K562 (cell line): ENCODE data around the gene RGR. TPM values are rescaled to one million over a fixed set of nuclear protein-coding genes. Genes with fewer than 3 reads are reported as not detected.
A peak's percentile ranks its signal among the peaks of the same experiment; 100 is the strongest.

Source experiments
- BMI1 ChIP-seq: fragments of 150-350 bp; IDR thresholded peaks from 2 replicates; pipeline ENCODE4 v1.6.1; 2014; ENCODE audit warnings: low read length
- CREBBP ChIP-seq: IDR thresholded peaks from one replicate; pipeline ENCODE4 v1.6.1; 2012; ENCODE audit warnings: low read depth, mild to moderate bottlenecking, control low read depth, inconsistent platforms, low read length
- E2F6 ChIP-seq, 2 experiments: IDR thresholded peaks; 2 replicates each; pipeline ENCODE4 v1.6.1; 2011; ENCODE audit warnings: borderline replicate concordance in 1 of 2, control low read depth in 1 of 2, low read depth in 1 of 2, low read length in 1 of 2, mild to moderate bottlenecking in 1 of 2, mixed read lengths in 1 of 2, moderate library complexity in 1 of 2; ENCODE audit not compliant: insufficient read depth in 1 of 2, insufficient read length in 1 of 2, poor library complexity in 1 of 2, severe bottlenecking in 1 of 2; ENCODE audit errors: extremely low read depth in 1 of 2
- EZH2 ChIP-seq: IDR thresholded peaks from 2 replicates; pipeline ENCODE4 v1.6.1; 2012; ENCODE audit warnings: low read depth, mild to moderate bottlenecking, inconsistent platforms, low read length, borderline replicate concordance
- HDAC1 ChIP-seq, 2 experiments: fragments of 450-650 bp; IDR thresholded peaks; 2 replicates each; pipeline ENCODE4 v1.6.1; 2016 to 2017; ENCODE audit warnings: inconsistent platforms in 1 of 2, mild to moderate bottlenecking in 1 of 2, moderate library complexity in 1 of 2
- HIVEP1 ChIP-seq: fragments of 250-450 bp; sonication (Bioruptor Pico); IDR thresholded peaks from 2 replicates; pipeline ENCODE4 v1.4.0; 2020; ENCODE audit warnings: mild to moderate bottlenecking
- HLTF ChIP-seq: fragments of 450-650 bp; IDR thresholded peaks from 2 replicates; pipeline ENCODE4 v1.6.1; 2016
- KHSRP ChIP-seq: fragments of 450-650 bp; IDR thresholded peaks from 2 replicates; pipeline ENCODE4 v1.6.1; 2017
- MEIS2 ChIP-seq: fragments of 450-650 bp; IDR thresholded peaks from 2 replicates; pipeline ENCODE4 v1.6.1; 2014; ENCODE audit warnings: mild to moderate bottlenecking; ENCODE audit not compliant: partially characterized antibody
- NBN ChIP-seq: fragments of 450-650 bp; IDR thresholded peaks from 2 replicates; pipeline ENCODE4 v1.6.1; 2016; ENCODE audit warnings: low read depth, mild to moderate bottlenecking
- PHTF2 ChIP-seq: fragments of 250-450 bp; sonication (Bioruptor Pico); IDR thresholded peaks from 2 replicates; pipeline ENCODE4 v1.5.0; 2021; ENCODE audit warnings: mild to moderate bottlenecking
- TAF9B ChIP-seq: fragments of 450-650 bp; IDR thresholded peaks from 2 replicates; pipeline ENCODE4 v1.6.1; 2018; ENCODE audit warnings: mild to moderate bottlenecking; ENCODE audit not compliant: partially characterized antibody
- ZBTB40 ChIP-seq, 2 experiments: fragments of 450-650 bp in 1 of 2; sonication (generic) in 1 of 2; formaldehyde crosslinking in 1 of 2; IDR thresholded peaks; 2 replicates each; pipeline versions ENCODE4 v1.7.1 to v1.9.0; 2016 to 2022; ENCODE audit warnings: inconsistent platforms in 1 of 2, mild to moderate bottlenecking in 1 of 2, missing genetic modification reagents in 1 of 2
- ZKSCAN8 ChIP-seq: fragments of 200-800 bp; sonication (Bioruptor generic); IDR thresholded peaks from 2 replicates; pipeline ENCODE4 v1.6.1; 2016; ENCODE audit warnings: missing genetic modification characterization, missing compliant biosample characterization
- ZNF224 ChIP-seq: sonication (generic); formaldehyde crosslinking; IDR thresholded peaks from 2 replicates; pipeline ENCODE4 v1.8.0; 2022; ENCODE audit warnings: mild to moderate bottlenecking, missing genetic modification reagents
- ZNF282 ChIP-seq: sonication (generic); formaldehyde crosslinking; IDR thresholded peaks from 2 replicates; pipeline ENCODE4 v1.8.1; 2023; ENCODE audit warnings: missing genetic modification reagents
- ZNF512 ChIP-seq: IDR thresholded peaks from 2 replicates; pipeline ENCODE4 v1.6.1; 2016; ENCODE audit warnings: missing genetic modification characterization, missing compliant biosample characterization
- ZNF76 ChIP-seq: fragments of 250-450 bp; sonication (Bioruptor Pico); IDR thresholded peaks from 2 replicates; pipeline ENCODE4 v1.4.0; 2020; ENCODE audit warnings: mild to moderate bottlenecking, moderate library complexity, borderline replicate concordance
- polyA plus RNA-seq, 8 experiments: library from polyadenylated mRNA; depleted of rRNA in 4 of 8; stranded (reverse) in 5 of 8; unstranded in 3 of 8; fragments of >200 nt; fragmentation: Nextera tagmentation in 2 of 8; fragmentation: Illumina TruSeq in 1 of 8; extraction: Ambion mirVana in 2 of 8; extraction: Trizol in 1 of 8; gene quantifications; 2 replicates each; pipeline versions ENCODE4 v1.2.1 to v1.2.3, GENCODE V29; 2011 to 2014; ENCODE audit warnings: inconsistent platforms in 1 of 8, missing spikeins in 1 of 8
- total RNA-seq, 7 experiments: library from RNA; depleted of rRNA in 6 of 7; stranded (reverse); fragments of >200 nt in 6 of 7; fragmentation: Illumina TruSeq in 2 of 7; extraction: Trizol in 2 of 7; gene quantifications; 2 replicates each; pipeline versions ENCODE4 v1.2.1 to v1.2.3, GENCODE V29; 2011 to 2021; ENCODE audit warnings: low replicate concordance in 1 of 7

RGR gene
- total and polyA plus RNA-seq, 9 of the 15 experiments (the other 6 are each of a cell fraction or from before 2014, with no cell fraction given), result not detected

- TF ChIP-seq E2F6 (IDR thresholded peaks at IDR 0.05; ENCODE audit: borderline replicate concordance in 1 of 2, extremely low read depth in 1 of 2, insufficient read depth in 1 of 2, insufficient read length in 1 of 2, low read depth in 1 of 2, low read length in 1 of 2, poor library complexity in 1 of 2, severe bottlenecking in 1 of 2) (peak; percentile 41 to 69), TAF9B (peak; percentile 98), ZNF282 (CRISPR knock-in tag) (no peak), ZKSCAN8 (CRISPR knock-in tag) (peak; percentile 91; the same call in 1 of the 2 replicates), KHSRP (peak; percentile 55), HLTF (0 out of 2 replicates have a peak, but pooled peaks have one; percentile 68), ZBTB40 (IDR thresholded peaks at IDR 0.05) (no peak), ZBTB40 (CRISPR knock-in tag; IDR thresholded peaks at IDR 0.05) (no peak), CREBBP (no peak), PHTF2 (CRISPR knock-in tag) (no peak), HIVEP1 (CRISPR knock-in tag) (0 out of 2 replicates have a peak, but pooled peaks have one; percentile 25), HDAC1 (IDR thresholded peaks at IDR 0.05) (peak in 1 of 2 experiments; percentile 98; a peak in 2 of 4 replicates), BMI1 (no peak), NBN (peak; percentile 96), ZNF224 (no peak), MEIS2 (peak; percentile 96), EZH2 (no peak), ZNF76 (0 out of 2 replicates have a peak, but pooled peaks have one; percentile 35), ZNF512 (no peak)
Measured at GRCh38 chr10:84293574-84294016, 48.7 kb downstream of the RGR start (continued).
